Lung (tissue), 12 donors: ENCODE data around the gene DIDO1. TPM values are rescaled to one million over a fixed set of nuclear protein-coding genes. Genes with fewer than 3 reads are reported as not detected.

Source experiments
- ATAC-seq: fragments of 200-7000 bp; cut with Tn5 transposase; one replicate; pipeline ENCODE4 v1.9.1; 2020; ENCODE audit warnings: moderate number of reproducible peaks; ENCODE audit not compliant: insufficient read depth, low FRiP score
- DNase-seq, 3 donors: peaks; one replicate each; pipeline ENCODE4 v3.0.0-alpha.2; 2013 to 2017
- H3K27ac ChIP-seq, 2 donors: one replicate each; pipeline ENCODE4 v1.5.1; 2013; ENCODE audit warnings: mild to moderate bottlenecking in 2 of 2, moderate library complexity in 2 of 2, control low read depth in 1 of 2, inconsistent platforms in 1 of 2, low read depth in 1 of 2, low read length in 1 of 2
- H3K27me3 ChIP-seq, 3 donors: one replicate each; pipeline ENCODE4 v1.5.1; 2013; ENCODE audit warnings: low read length in 2 of 3; ENCODE audit not compliant: control insufficient read depth in 3 of 3, insufficient read depth in 3 of 3
- H3K36me3 ChIP-seq, 4 donors: one replicate each; pipeline ENCODE4 v1.5.1; 2013; ENCODE audit warnings: low read length in 4 of 4, mild to moderate bottlenecking in 1 of 4, moderate library complexity in 1 of 4; ENCODE audit not compliant: control insufficient read depth in 4 of 4, insufficient read depth in 4 of 4
- H3K4me1 ChIP-seq, 5 donors: one replicate each; pipeline ENCODE4 v1.5.1; 2013; ENCODE audit warnings: low read length in 5 of 5, mild to moderate bottlenecking in 2 of 5, moderate library complexity in 1 of 5; ENCODE audit not compliant: control insufficient read depth in 5 of 5, insufficient read depth in 5 of 5
- H3K4me3 ChIP-seq: one replicate; pipeline ENCODE4 v1.5.1; 2013; ENCODE audit warnings: mild to moderate bottlenecking, control low read depth, moderate library complexity
- H3K9ac ChIP-seq, 2 donors: one replicate each; pipeline ENCODE4 v1.5.1; 2013; ENCODE audit warnings: low read length in 2 of 2, control low read depth in 1 of 2; ENCODE audit not compliant: insufficient read depth in 1 of 2
- H3K9me3 ChIP-seq, 4 donors: one replicate each; pipeline ENCODE4 v1.5.1; 2013; ENCODE audit warnings: low read length in 3 of 4, mild to moderate bottlenecking in 1 of 4, moderate library complexity in 1 of 4; ENCODE audit not compliant: control insufficient read depth in 4 of 4, insufficient read depth in 3 of 4
- CTCF ChIP-seq: IDR thresholded peaks from 2 replicates; pipeline ENCODE4 v1.5.1; 2012; ENCODE audit warnings: mild to moderate bottlenecking; ENCODE audit errors: control extremely low read depth, extremely low read depth
- WGBS, 2 donors: extraction: QIAGEN DNeasy Blood & Tissue Kit; methylation state at CpG; one replicate each; pipeline ENCODE4 v1.1.7; 2013; 5-methylcytosine and 5-hydroxymethylcytosine counted together
- polyA plus RNA-seq, 2 donors: library from polyadenylated mRNA; stranded (reverse); fragments of 200-250 nt; gene quantifications; one replicate each; pipeline ENCODE4 v1.2.1, GENCODE V29; 2013
- total RNA-seq, 2 donors: library from RNA; depleted of rRNA in 1 of 2; stranded (reverse); fragments of >200 nt in 1 of 2; gene quantifications; one replicate each; pipeline ENCODE4 v1.2.1, GENCODE V29; 2014 to 2021
- donor health status: control.
- donor health status: control.
- donor health status: Bipolar disorder and iron deficiency.
- donor health status: healthy.
- donor health status: DM: yes; HTN: yes; CAD: no.

The DIDO1 gene
- total and polyA plus RNA-seq, 4 donors, result 19.6 to 71.2 (median 35.8) TPM

DNA sequence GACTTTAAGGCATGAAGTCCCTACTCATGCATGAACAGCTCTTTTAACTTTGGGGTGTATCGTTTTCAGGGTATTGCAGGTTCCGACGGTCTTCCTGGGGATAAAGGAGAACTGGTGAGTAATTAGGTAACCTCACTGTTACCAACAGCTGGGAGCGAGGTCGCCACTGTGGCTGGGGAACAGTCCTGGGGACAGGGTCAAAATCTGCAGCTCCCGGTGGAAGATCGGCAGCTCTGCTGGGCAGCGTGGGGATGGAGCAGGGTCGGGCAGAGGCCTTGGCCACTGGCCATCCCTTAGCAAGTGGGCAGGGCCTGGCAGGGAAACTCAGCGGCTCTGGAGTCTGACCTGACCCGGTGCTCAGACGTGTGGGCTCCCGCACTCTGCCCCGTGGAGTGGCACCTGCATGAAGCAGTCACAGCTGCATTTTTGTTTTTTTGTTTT is 93.3 kb downstream of the DIDO1 start:
- peak in 1 of 3 donors; percentile 12 for DNase-seq
- WGBS, 2 donors, result 30 to 36% methylated on average over 14 of the region's 14 CpGs
- ATAC-seq, result no peak
- H3K36me3 ChIP-seq, result no peaks in the 10 kb centered on the region
- H3K9me3 ChIP-seq, result no peaks in the 10 kb centered on the region
- TF ChIP-seq CTCF, result no peak
- peaks cover 0 to 24% (median 7%) of the 10 kb centered on the region in 5 donors for H3K4me1 ChIP-seq
- no peak overlapping the region for H3K27ac ChIP-seq
- no peaks in the 10 kb centered on the region for H3K27me3 ChIP-seq
- H3K4me3 ChIP-seq, result no peak overlapping the region
- H3K9ac ChIP-seq, result no peak overlapping the region

- Histone ChIP-seq H3K36me3 (no peaks in the 10 kb centered on the region), H3K9me3 (no peaks in the 10 kb centered on the region), H3K27ac (no peak overlapping the region), H3K27me3 (no peaks in the 10 kb centered on the region), H3K4me1 (peaks cover 0 to 24% (median 7%) of the 10 kb centered on the region in 5 donors), H3K9ac (no peak overlapping the region), H3K4me3 (no peak overlapping the region)
- DNase-seq (peak; percentile 17 to 84 (median 29)), ATAC-seq (no peak)
- TF ChIP-seq CTCF, result no peak
- WGBS, 2 donors, result 33% methylated on average over 21 to 22 of the region's 22 CpGs
Measured at GRCh38 chr20:62832212-62832922, 93.9 kb downstream of the DIDO1 start.

DNA sequence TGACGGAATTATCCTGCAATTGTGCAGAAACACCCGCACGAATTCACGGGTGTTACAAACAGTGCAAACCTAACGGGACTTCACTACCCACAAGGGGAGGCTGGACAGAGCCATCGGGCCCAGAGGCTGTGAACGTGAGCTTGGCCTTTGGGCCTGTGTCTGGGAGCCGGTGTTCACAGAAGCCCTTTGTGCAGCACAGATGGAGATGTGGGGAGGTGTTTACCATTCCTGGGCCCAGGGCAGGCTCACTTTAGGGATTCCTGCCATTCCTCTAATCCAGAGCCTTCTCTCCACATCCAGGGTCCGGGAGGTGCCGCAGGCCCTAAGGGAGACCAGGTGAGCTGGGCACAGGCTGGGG is 94.5 kb downstream of the DIDO1 start:
- H3K36me3 ChIP-seq, result no peaks in the 10 kb centered on the region
- no peak for TF ChIP-seq CTCF
- H3K4me3 ChIP-seq, result no peak overlapping the region
- H3K9me3 ChIP-seq, result no peaks in the 10 kb centered on the region
- ATAC-seq, result no peak
- peak overlapping the region in 1 of 2 donors; percentile 10 for H3K27ac ChIP-seq
- WGBS, 2 donors, result 80 to 85% methylated on average over 10 of the region's 10 CpGs
- peaks cover 0 to 24% (median 7%) of the 10 kb centered on the region in 5 donors for H3K4me1 ChIP-seq
- no peak overlapping the region for H3K9ac ChIP-seq
- DNase-seq, result peak in 1 of 3 donors; percentile 7
- no peaks in the 10 kb centered on the region for H3K27me3 ChIP-seq
